GM19324 (cell line): ENCODE results near the gene FAHD2B.
"Not testable (repeated sequence)": the region's sequence is repeated elsewhere in the genome, so short reads cannot be mapped to it uniquely, and the experiment has no call there.

Experiments used
- ATAC-seq: cut with Tn5 transposase; IDR thresholded peaks from one replicate; pipeline ENCODE4 v1.9.1; 2021; ENCODE audit warnings: mild to moderate bottlenecking, moderate library complexity; ENCODE audit not compliant: unreplicated experiment, low FRiP score

The FAHD2B gene, protein sequence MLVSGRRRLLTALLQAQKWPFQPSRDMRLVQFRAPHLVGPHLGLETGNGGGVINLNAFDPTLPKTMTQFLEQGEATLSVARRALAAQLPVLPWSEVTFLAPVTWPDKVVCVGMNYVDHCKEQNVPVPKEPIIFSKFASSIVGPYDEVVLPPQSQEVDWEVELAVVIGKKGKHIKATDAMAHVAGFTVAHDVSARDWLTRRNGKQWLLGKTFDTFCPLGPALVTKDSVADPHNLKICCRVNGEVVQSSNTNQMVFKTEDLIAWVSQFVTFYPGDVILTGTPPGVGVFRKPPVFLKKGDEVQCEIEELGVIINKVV

DNA sequence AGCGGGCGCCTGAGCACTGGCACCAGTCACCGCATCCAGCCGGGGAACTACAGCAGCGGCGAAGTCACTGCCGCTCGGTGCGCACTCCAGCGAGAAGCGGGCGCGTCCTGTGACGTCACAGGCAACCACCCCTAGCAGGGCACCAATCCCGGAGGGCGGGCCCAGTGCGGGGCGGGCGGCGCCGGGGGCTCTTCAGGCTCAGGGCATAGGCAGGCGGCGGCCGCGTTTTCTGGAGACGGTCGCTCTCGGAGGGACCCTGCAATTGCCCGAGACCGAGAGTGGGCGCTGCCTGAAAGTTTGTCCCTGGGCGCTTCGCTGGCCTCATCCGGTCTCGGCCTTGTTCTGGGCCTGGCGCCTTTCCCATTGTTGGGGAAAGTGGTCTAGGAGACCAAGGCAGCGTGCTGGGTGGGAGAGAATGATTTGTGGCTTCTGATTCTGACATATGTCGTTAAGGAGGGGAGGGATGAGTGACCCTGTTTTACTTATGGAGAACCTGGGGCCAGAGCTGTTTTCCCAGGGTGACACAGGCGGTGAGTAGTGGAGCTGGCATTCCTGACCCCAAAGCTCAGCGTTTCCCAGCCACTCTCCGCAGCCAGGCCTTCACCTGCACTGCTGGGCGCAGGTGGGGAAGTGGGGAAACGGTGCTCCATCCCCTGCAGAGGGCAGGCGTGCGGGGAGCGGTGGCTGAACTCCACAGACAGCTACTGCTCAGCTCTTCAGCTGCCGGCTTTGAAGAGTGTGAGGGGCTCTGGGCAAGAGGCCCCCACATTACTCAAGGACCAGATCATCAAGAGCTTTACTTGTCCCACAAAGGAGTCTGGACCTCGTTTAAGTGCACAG lies at the start of gene FAHD2B:
Gene FAHD2B, minus strand, starts transcription at position 111 of the 840 bp plus-strand sequence. CDS start 3,176 bp downstream, outside the sequence.
- peak; percentile 85 for ATAC-seq

GRCh38 chr2:97144016-97144415 lies 49.3 kb upstream of the FAHD2B start:
- not testable (repeated sequence) for ATAC-seq

DNA sequence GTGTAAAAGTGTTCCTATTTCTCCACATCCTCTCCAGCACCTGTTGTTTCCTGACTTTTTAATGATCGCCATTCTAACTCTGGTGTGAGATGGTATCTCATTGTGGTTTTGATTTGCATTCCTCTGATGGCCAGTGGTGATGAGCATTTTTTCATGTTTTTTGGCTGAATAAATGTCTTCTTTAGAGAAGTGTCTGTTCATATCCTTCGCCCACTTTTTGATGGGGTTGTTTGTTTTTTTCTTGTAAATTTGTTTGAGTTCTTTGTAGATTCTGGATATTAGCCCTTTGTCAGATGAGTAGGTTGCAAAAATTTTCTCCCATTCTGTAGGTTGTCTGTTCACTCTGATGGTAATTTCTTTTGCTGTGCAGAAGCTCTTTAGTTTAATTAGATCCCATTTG lies 34.4 kb upstream of the FAHD2B start:
- not testable (repeated sequence) for ATAC-seq

DNA sequence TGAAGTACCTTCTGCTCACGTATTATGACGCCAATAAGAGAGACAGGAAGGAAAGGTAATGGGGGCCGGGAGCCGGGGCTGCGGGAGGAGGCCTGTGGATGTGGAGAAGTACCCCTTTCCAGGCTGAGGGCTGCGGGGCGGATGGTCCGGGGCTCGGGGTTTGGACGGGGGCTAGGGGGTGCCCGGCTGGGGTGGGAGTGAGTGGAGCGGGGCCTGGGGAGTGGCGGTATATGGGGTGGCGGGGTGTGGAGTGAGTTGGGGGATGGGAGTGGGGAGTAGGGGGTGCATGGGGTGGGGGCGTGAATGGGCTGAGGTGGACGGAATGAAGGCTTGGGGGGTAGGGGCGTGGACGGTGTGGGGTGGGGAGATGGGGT lies 19.2 kb upstream of the FAHD2B start:
- ATAC-seq = not testable (repeated sequence)

DNA sequence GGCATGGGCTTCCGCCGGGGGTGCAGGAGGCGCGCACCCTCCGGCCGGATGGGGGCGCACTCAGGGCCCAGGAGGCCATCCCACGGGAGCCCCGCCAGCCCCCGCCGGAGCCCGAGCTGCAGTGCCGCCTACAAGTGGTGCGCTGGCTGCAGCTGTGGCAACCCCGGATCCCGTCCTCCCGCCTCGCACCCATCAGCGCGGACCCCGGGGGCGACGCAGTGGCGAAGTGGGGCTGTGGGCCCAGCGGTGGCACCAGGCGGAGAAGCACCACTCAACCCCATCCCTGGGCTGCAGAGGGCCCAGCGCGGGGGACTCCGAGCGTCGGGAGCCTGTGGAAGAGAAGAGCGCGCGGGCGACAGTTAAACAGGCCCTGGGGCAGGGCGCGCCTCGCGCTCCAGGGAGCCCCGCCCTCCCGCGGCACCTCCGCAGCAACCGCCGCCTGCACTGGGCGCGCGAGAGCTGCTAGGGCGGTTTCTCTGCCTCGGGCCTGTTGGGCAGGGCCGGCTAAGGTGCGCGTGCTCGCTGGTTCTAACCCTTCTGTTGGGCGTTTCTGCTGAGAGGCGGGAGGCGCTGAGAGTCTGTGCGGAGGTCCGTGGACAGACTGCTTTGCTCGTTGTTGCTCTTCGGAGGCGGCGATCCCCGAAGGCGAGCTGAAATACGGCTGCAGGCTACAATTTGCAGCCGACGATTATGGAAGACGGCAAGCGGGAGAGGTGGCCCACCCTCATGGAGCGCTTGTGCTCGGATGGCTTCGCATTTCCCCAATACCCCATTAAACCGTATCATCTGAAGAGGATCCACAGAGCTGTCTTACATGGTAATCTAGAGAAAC lies 18.6 kb upstream of the FAHD2B start, which contains the start of gene ANKRD36:
Gene ANKRD36, plus strand, starts transcription at position 104 of the 832 bp plus-strand sequence. Its CDS starts 587 bp downstream, at position 691.
- ATAC-seq = peak; percentile 96

- peak; percentile 45 for ATAC-seq
Measured at GRCh38 chr2:97112320-97113049, 17.8 kb upstream of the FAHD2B start.

- not testable (repeated sequence) for ATAC-seq
Measured at GRCh38 chr2:97111246-97111645, 16.6 kb upstream of the FAHD2B start.

- not testable (repeated sequence) for ATAC-seq
Measured at GRCh38 chr2:97106878-97107277, 12.2 kb upstream of the FAHD2B start.

GRCh38 chr2:97098786-97099372 lies 4.2 kb upstream of the FAHD2B start:
- ATAC-seq = not testable (repeated sequence)

DNA sequence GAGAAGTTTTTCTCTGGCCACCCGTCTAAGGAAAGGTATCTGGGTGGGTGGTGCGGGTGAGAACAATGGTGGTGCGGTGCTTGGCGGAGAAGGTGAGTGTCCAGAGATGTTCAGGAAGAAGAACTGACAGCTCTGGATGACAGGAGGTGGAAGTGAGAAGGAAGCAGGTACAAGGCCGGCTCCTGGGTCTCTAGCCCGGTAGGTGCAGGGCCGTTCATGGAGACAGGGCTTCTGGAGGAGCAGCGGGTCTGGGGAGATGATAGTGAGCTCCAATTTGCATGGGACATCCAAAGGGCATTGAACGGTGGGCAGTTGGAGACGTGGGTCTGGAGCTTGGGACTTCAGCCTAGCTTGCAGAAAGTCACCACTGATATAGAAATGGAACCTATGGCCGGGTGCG lies 979 bp upstream of the FAHD2B start:
- no peak for ATAC-seq

DNA sequence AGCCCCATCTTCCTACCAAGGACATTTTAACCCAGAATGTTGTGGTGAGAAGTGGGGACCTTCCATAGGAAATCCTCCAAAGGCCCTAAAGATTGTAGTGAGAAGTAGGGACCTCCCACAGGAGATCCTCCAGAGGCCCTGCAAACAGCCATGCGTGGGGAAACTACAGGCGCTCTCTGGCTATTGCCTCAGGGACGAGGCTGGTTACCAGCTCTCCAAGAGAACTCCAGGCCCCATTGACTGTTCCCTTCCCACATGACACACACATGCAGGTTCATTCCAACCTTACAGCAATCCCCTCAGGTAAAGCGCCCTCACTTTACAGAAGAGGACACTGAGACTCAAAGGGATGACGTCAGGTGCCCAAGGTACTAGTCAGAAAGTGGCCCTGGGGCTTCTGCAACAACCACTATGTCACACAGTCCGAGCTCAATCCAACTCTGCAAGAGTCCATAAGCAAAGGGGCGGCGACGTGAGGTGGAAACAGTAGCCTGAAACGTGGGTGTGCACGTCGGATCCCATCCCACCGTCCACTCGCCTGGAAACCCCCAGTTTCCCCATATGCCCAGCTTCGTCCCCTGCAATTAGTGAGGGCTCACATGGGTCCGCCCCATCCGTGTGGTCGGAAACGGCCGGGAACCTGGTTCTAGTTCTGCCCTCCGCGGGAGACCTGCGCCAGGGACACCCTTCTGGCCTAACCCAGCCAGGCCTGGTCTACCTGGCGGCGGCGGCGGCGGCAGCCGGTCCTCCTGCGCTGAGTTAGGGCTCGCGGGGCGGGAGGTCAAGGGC lies 505 bp downstream of the FAHD2B start:
- peak; percentile 10 for ATAC-seq

GRCh38 chr2:97092946-97093345 lies 1.7 kb downstream of the FAHD2B start:
- not testable (repeated sequence) for ATAC-seq

DNA sequence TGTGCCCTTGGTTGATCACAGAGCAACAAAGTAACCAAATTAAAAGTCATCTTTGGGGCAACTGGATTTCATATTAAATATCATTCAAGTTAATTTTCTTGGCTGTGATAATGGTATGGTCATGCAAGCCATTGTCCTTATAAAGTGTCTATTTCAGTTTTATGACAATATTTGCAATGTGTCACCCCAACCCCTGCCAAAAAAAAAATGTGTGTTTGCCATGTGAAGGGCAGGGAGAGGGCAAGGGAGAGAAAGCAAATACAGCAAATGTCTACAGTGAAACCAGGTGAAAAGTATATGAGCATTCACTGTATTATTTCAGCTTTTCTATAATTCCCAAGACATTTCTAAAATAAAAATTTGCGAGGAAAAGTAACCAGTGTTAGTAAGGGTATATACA lies 6.0 kb downstream of the FAHD2B start:
- not testable (repeated sequence) for ATAC-seq

DNA sequence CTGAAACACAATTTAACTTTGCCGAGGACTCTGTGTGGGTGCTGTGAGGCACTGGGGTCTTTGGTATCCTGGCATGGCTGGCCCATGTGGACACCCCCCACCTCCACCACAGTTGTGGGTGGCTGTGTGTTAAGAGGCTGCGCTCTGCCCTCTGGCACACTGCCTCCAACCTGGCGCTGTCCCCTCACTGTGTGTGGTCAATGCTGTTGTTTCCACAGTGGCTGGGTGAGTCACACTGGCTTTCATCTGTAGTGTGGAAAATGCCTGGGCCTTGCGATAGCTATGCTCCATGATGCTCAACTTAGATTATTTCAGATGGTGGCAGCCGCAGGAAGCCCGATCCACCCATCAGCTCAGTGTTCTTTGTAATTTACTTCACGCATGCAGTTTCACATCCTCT lies 9.6 kb downstream of the FAHD2B start:
- not testable (repeated sequence) for ATAC-seq

DNA sequence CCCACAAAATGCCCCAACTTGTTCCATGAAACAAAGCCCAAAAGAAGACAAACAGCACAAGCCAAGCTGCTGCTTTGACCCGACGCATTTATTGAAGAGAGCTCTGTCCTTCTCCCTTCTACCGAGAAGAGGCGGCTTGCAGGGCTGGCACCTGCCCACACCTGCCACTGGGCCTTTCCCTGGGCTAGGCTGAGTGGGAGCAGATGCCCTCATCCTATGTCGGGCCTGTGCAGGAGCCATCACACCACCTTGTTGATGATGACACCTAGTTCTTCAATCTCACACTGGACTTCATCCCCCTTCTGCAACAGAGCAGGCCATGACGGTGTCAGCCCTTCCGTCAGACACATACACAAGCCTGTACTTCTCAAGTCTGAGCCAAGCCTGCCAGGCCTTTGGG lies 11.2 kb downstream of the FAHD2B start:
- ATAC-seq = not testable (repeated sequence)

GRCh38 chr2:97082206-97082605 lies 12.5 kb downstream of the FAHD2B start:
- ATAC-seq = not testable (repeated sequence)

- not testable (repeated sequence) for ATAC-seq
Measured at GRCh38 chr2:97080855-97081254, 13.8 kb downstream of the FAHD2B start.

DNA sequence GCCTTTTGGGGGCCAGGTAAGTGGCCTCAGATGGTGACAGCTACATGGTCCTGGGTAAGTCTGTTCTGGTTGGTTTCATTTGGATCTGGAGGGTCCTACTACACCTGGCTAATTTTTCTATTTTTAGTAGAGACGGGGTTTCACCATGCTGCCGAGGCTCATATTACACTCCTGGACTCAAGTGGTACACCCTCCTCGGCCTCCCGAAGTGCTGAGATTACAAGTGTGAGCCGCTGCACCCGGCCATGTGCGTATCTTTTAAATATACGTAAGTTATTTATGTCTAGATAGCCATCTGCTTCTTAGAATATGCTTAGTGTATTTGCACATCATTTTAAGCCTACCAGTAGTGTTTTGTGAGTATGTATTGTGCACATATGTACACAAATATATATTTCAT lies 17.5 kb downstream of the FAHD2B start:
- ATAC-seq = not testable (repeated sequence)

DNA sequence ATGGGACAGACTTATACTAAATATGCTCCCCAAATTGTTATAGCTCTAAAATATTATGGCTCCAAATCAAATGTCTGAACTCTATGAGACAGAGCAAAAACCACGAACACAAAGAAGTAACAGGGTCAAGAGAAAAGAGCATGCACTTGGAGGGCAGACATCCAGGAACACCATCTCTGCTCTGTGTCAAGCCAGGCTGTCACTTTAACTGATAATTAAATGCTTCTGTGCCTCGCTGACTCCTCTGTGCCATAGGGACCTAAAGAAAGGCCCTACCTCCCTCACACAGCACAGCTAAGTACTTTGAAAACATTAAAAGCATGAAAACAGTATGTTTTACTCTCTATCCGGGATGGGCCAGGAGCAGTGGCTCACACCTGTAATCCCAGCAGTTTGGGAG lies 23.8 kb downstream of the FAHD2B start:
- not testable (repeated sequence) for ATAC-seq
